Liver (tissue), 3 donors: Measurements from ENCODE around the gene RNF38.

Source experiments
- JUND ChIP-seq, 2 donors: IDR thresholded peaks; 2 replicates each; pipeline ENCODE4 v1.6.1; 2016; ENCODE audit warnings: antibody characterized with exemption in 2 of 2
- RAD21 ChIP-seq, 2 donors: IDR thresholded peaks; 2 replicates each; pipeline ENCODE4 v1.6.1; 2016; ENCODE audit warnings: antibody characterized with exemption in 2 of 2, mild to moderate bottlenecking in 2 of 2
- TF ChIP-seq, protein P1 (sequence below): fragments of 150-350 bp; IDR thresholded peaks from 2 replicates; pipeline ENCODE4 v1.5.1; 2017; ENCODE audit warnings: improper control_type of control experiment, low read depth, low read length; ENCODE audit not compliant: missing input control
- TF ChIP-seq, protein P2 (sequence below): IDR thresholded peaks from 2 replicates; pipeline ENCODE4 v1.6.1; 2016; ENCODE audit warnings: antibody characterized with exemption
- TF ChIP-seq, protein P3 (sequence below): IDR thresholded peaks from 2 replicates; pipeline ENCODE4 v1.6.1; 2016; ENCODE audit warnings: antibody characterized with exemption
- donor health status: healthy.
- donor health status: healthy.

DNA sequence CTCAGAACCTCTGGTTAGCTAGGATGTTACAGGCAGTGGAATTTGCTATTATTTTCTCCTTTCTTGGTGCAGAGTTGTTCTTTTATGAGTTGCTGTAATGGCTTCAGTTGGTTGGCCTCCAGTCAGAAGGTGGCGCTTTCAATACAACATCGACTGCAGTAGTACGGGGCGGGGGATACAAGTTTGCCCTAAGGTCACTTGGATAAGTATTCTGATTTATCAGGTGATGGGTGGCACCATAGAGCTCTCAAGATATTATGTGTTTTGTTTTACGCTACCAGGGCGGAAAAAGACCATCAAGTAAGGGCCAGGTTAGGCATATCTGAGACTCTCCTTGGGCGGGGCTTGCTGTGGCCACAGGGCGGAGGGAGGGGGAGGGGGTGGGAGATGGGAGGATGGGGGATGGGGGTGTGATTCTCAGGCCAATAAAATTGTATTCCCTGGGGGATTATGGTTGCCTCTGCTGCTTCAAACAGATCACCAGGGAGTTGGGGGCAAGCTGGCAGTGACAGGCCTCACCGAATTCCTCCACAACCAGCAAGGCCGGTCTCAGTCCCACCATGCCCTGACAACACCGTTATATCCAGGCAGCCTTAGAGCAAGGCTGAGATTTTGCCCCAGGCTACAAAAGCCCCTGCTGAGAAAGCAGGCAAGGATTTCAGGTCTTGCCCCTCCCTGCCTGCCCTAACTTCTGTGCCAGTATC lies 15.9 kb upstream of the RNF38 start:
- TF ChIP-seq, protein P1, sequence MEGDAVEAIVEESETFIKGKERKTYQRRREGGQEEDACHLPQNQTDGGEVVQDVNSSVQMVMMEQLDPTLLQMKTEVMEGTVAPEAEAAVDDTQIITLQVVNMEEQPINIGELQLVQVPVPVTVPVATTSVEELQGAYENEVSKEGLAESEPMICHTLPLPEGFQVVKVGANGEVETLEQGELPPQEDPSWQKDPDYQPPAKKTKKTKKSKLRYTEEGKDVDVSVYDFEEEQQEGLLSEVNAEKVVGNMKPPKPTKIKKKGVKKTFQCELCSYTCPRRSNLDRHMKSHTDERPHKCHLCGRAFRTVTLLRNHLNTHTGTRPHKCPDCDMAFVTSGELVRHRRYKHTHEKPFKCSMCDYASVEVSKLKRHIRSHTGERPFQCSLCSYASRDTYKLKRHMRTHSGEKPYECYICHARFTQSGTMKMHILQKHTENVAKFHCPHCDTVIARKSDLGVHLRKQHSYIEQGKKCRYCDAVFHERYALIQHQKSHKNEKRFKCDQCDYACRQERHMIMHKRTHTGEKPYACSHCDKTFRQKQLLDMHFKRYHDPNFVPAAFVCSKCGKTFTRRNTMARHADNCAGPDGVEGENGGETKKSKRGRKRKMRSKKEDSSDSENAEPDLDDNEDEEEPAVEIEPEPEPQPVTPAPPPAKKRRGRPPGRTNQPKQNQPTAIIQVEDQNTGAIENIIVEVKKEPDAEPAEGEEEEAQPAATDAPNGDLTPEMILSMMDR, result no peak
- TF ChIP-seq JUND (IDR thresholded peaks at IDR 0.05) (no peak), RAD21 (IDR thresholded peaks at IDR 0.05) (no peak)
- TF ChIP-seq, protein P2, sequence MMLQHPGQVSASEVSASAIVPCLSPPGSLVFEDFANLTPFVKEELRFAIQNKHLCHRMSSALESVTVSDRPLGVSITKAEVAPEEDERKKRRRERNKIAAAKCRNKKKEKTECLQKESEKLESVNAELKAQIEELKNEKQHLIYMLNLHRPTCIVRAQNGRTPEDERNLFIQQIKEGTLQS, result no peak
- TF ChIP-seq, protein P3, sequence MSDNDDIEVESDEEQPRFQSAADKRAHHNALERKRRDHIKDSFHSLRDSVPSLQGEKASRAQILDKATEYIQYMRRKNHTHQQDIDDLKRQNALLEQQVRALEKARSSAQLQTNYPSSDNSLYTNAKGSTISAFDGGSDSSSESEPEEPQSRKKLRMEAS, result no peak
